Upper lobe of left lung (tissue), 6 donors: ENCODE measurements around the gene ATN1. TPM values are rescaled to one million over a fixed set of nuclear protein-coding genes. Genes with fewer than 3 reads are reported as not detected.
A peak's percentile ranks its signal among the peaks of the same experiment; 100 is the strongest.

Experiments
- ATAC-seq, 2 donors: fragments of 200-7000 bp; cut with Tn5 transposase; one replicate each; pipeline ENCODE4 v1.9.1; 2022; ENCODE audit warnings: mild to moderate bottlenecking in 2 of 2, moderate library complexity in 2 of 2; ENCODE audit not compliant: low FRiP score in 2 of 2
- DNase-seq, 2 donors: peaks; one replicate each; pipeline ENCODE4 v3.0.0-alpha.2; 2019 to 2020
- H3K27ac ChIP-seq, 4 donors: fragments of 200-600 bp; sonication (generic); one replicate each; pipeline ENCODE4 v1.5.1; 2016 to 2019
- H3K27me3 ChIP-seq, 4 donors: fragments of 200-600 bp; sonication (generic); one replicate each; pipeline ENCODE4 v1.5.1; 2017 to 2019
- H3K36me3 ChIP-seq, 4 donors: fragments of 200-600 bp; sonication (generic); one replicate each; pipeline ENCODE4 v1.5.1; 2016 to 2019
- H3K4me1 ChIP-seq, 4 donors: fragments of 200-600 bp; sonication (generic); one replicate each; pipeline ENCODE4 v1.5.1; 2018 to 2019
- H3K4me3 ChIP-seq, 4 donors: fragments of 200-600 bp; sonication (generic); one replicate each; pipeline ENCODE4 v1.5.1; 2017 to 2019; ENCODE audit warnings: mild to moderate bottlenecking in 2 of 4, moderate library complexity in 1 of 4
- H3K9me3 ChIP-seq, 4 donors: fragments of 200-600 bp; sonication (generic); one replicate each; pipeline ENCODE4 v1.5.1; 2018 to 2019
- CTCF ChIP-seq, 6 experiments: fragments of 450-650 bp in 4 of 6; fragments of 200-600 bp in 2 of 6; sonication (generic) in 2 of 6; IDR thresholded peaks; one replicate each; pipeline ENCODE4 v1.5.1; 2016 to 2019; ENCODE audit warnings: antibody characterized with exemption in 6 of 6
- EP300 ChIP-seq, 4 donors: sonication (generic); formaldehyde crosslinking; IDR thresholded peaks; one replicate each; pipeline ENCODE4 v1.5.1; 2017; ENCODE audit warnings: antibody characterized with exemption in 4 of 4, control low read depth in 2 of 4
- POLR2A ChIP-seq, 4 donors: fragments of 450-650 bp; IDR thresholded peaks; one replicate each; pipeline ENCODE4 v1.5.1; 2016 to 2017; ENCODE audit warnings: antibody characterized with exemption in 4 of 4, mild to moderate bottlenecking in 2 of 4
- POLR2AphosphoS5 ChIP-seq, 2 donors: sonication (generic); formaldehyde crosslinking; IDR thresholded peaks; one replicate each; pipeline ENCODE4 v1.5.1; 2017; ENCODE audit warnings: antibody characterized with exemption in 2 of 2
- WGBS, 2 donors: methylation state at CpG; one replicate each; pipeline ENCODE4 v1.1.5; 2017 to 2018; 5-methylcytosine and 5-hydroxymethylcytosine counted together
- total RNA-seq, 6 donors: library from RNA; depleted of rRNA in 4 of 6; stranded (reverse); fragments of >200 nt in 4 of 6; gene quantifications; one replicate each; pipeline versions ENCODE4 v1.1.0 to v1.2.1, GENCODE V29; 2016 to 2021
- donor health status: DM: no; HTN: no; CAD: no; lungs with moderate emphysema.
- donor health status: DM: no; HTN: yes; CAD: no; lungs with severe emphysema.

The ATN1 gene
- total RNA-seq, 6 donors from 2014 or later: 74.7 to 321 (median 133) TPM

- no peaks in the 10 kb centered on the region for H3K27me3 ChIP-seq
- H3K4me1 ChIP-seq: peaks cover 24 to 48% (median 36%) of the 10 kb centered on the region in 4 donors
- H3K9me3 ChIP-seq: no peaks in the 10 kb centered on the region
- peak within 1 kb of the TSS; percentile 93 to 98 (median 93) for H3K27ac ChIP-seq
- ATAC-seq (peak; percentile 76 to 78), DNase-seq (peak; percentile 74 to 93)
- peak within 1 kb of the TSS; percentile 46 to 75 (median 69) for H3K4me3 ChIP-seq
- WGBS, 2 donors: 0% methylated on average over 17 to 31 of the region's 31 CpGs
- peak in 1 of 4 donors; percentile 69 for TF ChIP-seq EP300 (IDR thresholded peaks at IDR 0.05)
- peak; percentile 33 to 86 for TF ChIP-seq POLR2AphosphoS5 (IDR thresholded peaks at IDR 0.05)
- peak; percentile 27 to 84 (median 62) for TF ChIP-seq POLR2A (IDR thresholded peaks at IDR 0.05)
- TF ChIP-seq CTCF (IDR thresholded peaks at IDR 0.05): no peak
- peaks cover 0 to 46% (median 14%) of the 10 kb centered on the region in 4 donors for H3K36me3 ChIP-seq
Measured at GRCh38 chr12:6943722-6944380, 16.1 kb downstream of the ATN1 start, which contains the start of the genes C12orf57 and RNU7-1. TSS of gene C12orf57 (plus strand) at chr12:6944022. CDS start at chr12:6944122, 100 bp downstream. TSS of gene RNU7-1 (plus strand) at chr12:6943816.

GRCh38 chr12:6944381-6945186 lies 16.8 kb downstream of the ATN1 start:
- peak overlapping the region; percentile 93 to 98 (median 93) for H3K27ac ChIP-seq
- ATAC-seq (peak; percentile 91), DNase-seq (peak; percentile 93 to 96)
- 2 to 9% methylated on average over 13 to 48 of the region's 48 CpGs for WGBS, 2 donors
- peak overlapping the region; percentile 46 to 75 (median 69) for H3K4me3 ChIP-seq
- H3K4me1 ChIP-seq: peaks cover 24 to 52% (median 38%) of the 10 kb centered on the region in 4 donors
- H3K9me3 ChIP-seq: no peaks in the 10 kb centered on the region
- no peaks in the 10 kb centered on the region for H3K27me3 ChIP-seq
- H3K36me3 ChIP-seq: peaks cover 0 to 42% (median 13%) of the 10 kb centered on the region in 4 donors
- TF ChIP-seq CTCF (IDR thresholded peaks at IDR 0.05) (peak; percentile 81 to 98 (median 98)), POLR2AphosphoS5 (IDR thresholded peaks at IDR 0.05) (peak; percentile 72 to 81), EP300 (IDR thresholded peaks at IDR 0.05) (no peak), POLR2A (IDR thresholded peaks at IDR 0.05) (peak in 1 of 4 donors; percentile 23)

GRCh38 chr12:6945613-6946012 lies 17.9 kb downstream of the ATN1 start:
- peak overlapping the region in 2 of 4 donors; percentile 49 to 51 for H3K4me3 ChIP-seq
- H3K36me3 ChIP-seq: peaks cover 0 to 32% (median 13%) of the 10 kb centered on the region in 4 donors
- peaks cover 24 to 63% (median 41%) of the 10 kb centered on the region in 4 donors for H3K4me1 ChIP-seq
- DNase-seq (no peak), ATAC-seq (no peak)
- WGBS, 2 donors: 72 to 89% methylated on average over 1 to 11 of the region's 11 CpGs
- TF ChIP-seq POLR2AphosphoS5 (IDR thresholded peaks at IDR 0.05): no peak
- no peak for TF ChIP-seq EP300 (IDR thresholded peaks at IDR 0.05)
- TF ChIP-seq CTCF (IDR thresholded peaks at IDR 0.05): no peak
- TF ChIP-seq POLR2A (IDR thresholded peaks at IDR 0.05): no peak
- peak overlapping the region; percentile 59 to 98 (median 93) for H3K27ac ChIP-seq
- H3K9me3 ChIP-seq: no peaks in the 10 kb centered on the region
- H3K27me3 ChIP-seq: no peaks in the 10 kb centered on the region

- DNase-seq: peak; percentile 95 to 97
- Histone ChIP-seq H3K27me3 (no peaks in the 10 kb centered on the region), H3K4me3 (peak overlapping the region in 3 of 4 donors; percentile 32 to 51 (median 49)), H3K9me3 (no peaks in the 10 kb centered on the region), H3K36me3 (peaks cover 0 to 25% (median 8%) of the 10 kb centered on the region in 4 donors), H3K4me1 (peaks cover 24 to 67% (median 43%) of the 10 kb centered on the region in 4 donors), H3K27ac (peak overlapping the region; percentile 59 to 98 (median 93))
- peak; percentile 18 to 89 for ATAC-seq
- 25 to 38% methylated on average over 24 to 31 of the region's 32 CpGs for WGBS, 2 donors
- TF ChIP-seq EP300 (IDR thresholded peaks at IDR 0.05) (no peak), POLR2A (IDR thresholded peaks at IDR 0.05) (peak in 2 of 4 donors; percentile 81 to 83), CTCF (IDR thresholded peaks at IDR 0.05) (peak in 3 of 6 experiments; percentile 29 to 31 (median 29)), POLR2AphosphoS5 (IDR thresholded peaks at IDR 0.05) (peak; percentile 53 to 97)
Measured at GRCh38 chr12:6946033-6946919, 18.5 kb downstream of the ATN1 start.
